Measurements from ENCODE around the gene FAM161B. TPM values are rescaled to one million over a fixed set of nuclear protein-coding genes. Genes with fewer than 3 reads are reported as not detected.
"Not testable (repeated sequence)": the region's sequence is repeated elsewhere in the genome, so short reads cannot be mapped to it uniquely, and the experiment has no call there.

The FAM161B gene
- polyA plus RNA-seq, 3 donors = 0.76 to 1.4 (median 1.4) TPM

GRCh38 chr14:73896521-73896920 is 53.4 kb downstream of the FAM161B start:
- no peak overlapping the region for H3K4me3 ChIP-seq (replicated peaks in 1 of 3; ENCODE audit: low read depth in 2 of 3, low read length in 3 of 3)
- no peak for DNase-seq
- no peaks in the 10 kb centered on the region for H3K27me3 Mint-ChIP-seq (ENCODE audit: low read depth in 3 of 3)
- no peak overlapping the region for H3K4me2 ChIP-seq (replicated peaks; ENCODE audit: extremely low read depth, low read length, poor library complexity, severe bottlenecking)
- peaks cover 48% of the 10 kb centered on the region for H4K20me1 ChIP-seq (ENCODE audit: insufficient read depth, low read length)
- H3K9ac ChIP-seq (ENCODE audit: insufficient read depth, low read length, poor library complexity, severe bottlenecking) = no peak overlapping the region
- no peaks in the 10 kb centered on the region for H3K9me3 ChIP-seq (replicated peaks in 1 of 2; ENCODE audit: control insufficient read depth in 1 of 2, insufficient read depth in 1 of 2, low read length in 2 of 2)
- no peak overlapping the region for H3K27ac ChIP-seq (ENCODE audit: low read depth in 1 of 2, low read length in 2 of 2)
- peaks cover 38% of the 10 kb centered on the region for H3K79me2 ChIP-seq (ENCODE audit: insufficient read depth, low read length)
- TF ChIP-seq, protein P1, sequence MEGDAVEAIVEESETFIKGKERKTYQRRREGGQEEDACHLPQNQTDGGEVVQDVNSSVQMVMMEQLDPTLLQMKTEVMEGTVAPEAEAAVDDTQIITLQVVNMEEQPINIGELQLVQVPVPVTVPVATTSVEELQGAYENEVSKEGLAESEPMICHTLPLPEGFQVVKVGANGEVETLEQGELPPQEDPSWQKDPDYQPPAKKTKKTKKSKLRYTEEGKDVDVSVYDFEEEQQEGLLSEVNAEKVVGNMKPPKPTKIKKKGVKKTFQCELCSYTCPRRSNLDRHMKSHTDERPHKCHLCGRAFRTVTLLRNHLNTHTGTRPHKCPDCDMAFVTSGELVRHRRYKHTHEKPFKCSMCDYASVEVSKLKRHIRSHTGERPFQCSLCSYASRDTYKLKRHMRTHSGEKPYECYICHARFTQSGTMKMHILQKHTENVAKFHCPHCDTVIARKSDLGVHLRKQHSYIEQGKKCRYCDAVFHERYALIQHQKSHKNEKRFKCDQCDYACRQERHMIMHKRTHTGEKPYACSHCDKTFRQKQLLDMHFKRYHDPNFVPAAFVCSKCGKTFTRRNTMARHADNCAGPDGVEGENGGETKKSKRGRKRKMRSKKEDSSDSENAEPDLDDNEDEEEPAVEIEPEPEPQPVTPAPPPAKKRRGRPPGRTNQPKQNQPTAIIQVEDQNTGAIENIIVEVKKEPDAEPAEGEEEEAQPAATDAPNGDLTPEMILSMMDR (IDR thresholded peaks at IDR 0.05) = no peak
- no peaks in the 10 kb centered on the region for H3K4me1 ChIP-seq (ENCODE audit: control insufficient read depth in 1 of 2, insufficient read depth in 2 of 2, low read length in 2 of 2)
- H3K36me3 Mint-ChIP-seq = peaks cover 60 to 84% of the 10 kb centered on the region in 2 donors
- intact Hi-C loops (cut with micrococcal nuclease) = no loop called here
- no peak overlapping the region for H2AFZ ChIP-seq (ENCODE audit: insufficient read depth, low read depth, low read length, poor library complexity, severe bottlenecking)
- H3K27me3 ChIP-seq (ENCODE audit: control insufficient read depth in 2 of 2, insufficient read depth in 2 of 2, low read length in 2 of 2) = no peaks in the 10 kb centered on the region
- no peaks in the 10 kb centered on the region for H3K9me3 Mint-ChIP-seq
- H3K36me3 ChIP-seq (replicated peaks in 1 of 2; ENCODE audit: control insufficient read depth in 1 of 2, insufficient read depth in 2 of 2, low read length in 2 of 2) = peaks cover 79 to 96% of the 10 kb centered on the region in 2 donors
- peaks cover 1% of the 10 kb centered on the region for H3K4me1 Mint-ChIP-seq
- H3K4me3 Mint-ChIP-seq = no peak overlapping the region
- 89% methylated on average over 1 of the region's 1 CpG for WGBS (ENCODE audit: insufficient coverage)
- peak overlapping the region in 4 of 7 donors; percentile 2 to 71 (median 40) for H3K27ac Mint-ChIP-seq

GRCh38 chr14:73895939-73896338 is 54.0 kb downstream of the FAM161B start:
- WGBS (ENCODE audit: insufficient coverage) = no CpG with 5 or more reads among the region's 1 CpG
- Mint-ChIP-seq H3K4me1 (peaks cover 1% of the 10 kb centered on the region), H3K36me3 (peaks cover 56 to 83% of the 10 kb centered on the region in 2 donors), H3K9me3 (no peaks in the 10 kb centered on the region), H3K27ac (no peak overlapping the region), H3K27me3 (ENCODE audit: low read depth in 3 of 3) (no peaks in the 10 kb centered on the region), H3K4me3 (no peak overlapping the region)
- no peak overlapping the region for H3K4me3 ChIP-seq (replicated peaks in 1 of 3; ENCODE audit: low read depth in 2 of 3, low read length in 3 of 3)
- no peak overlapping the region for H2AFZ ChIP-seq (ENCODE audit: insufficient read depth, low read depth, low read length, poor library complexity, severe bottlenecking)
- H3K79me2 ChIP-seq (ENCODE audit: insufficient read depth, low read length) = peaks cover 42% of the 10 kb centered on the region
- no peaks in the 10 kb centered on the region for H3K4me1 ChIP-seq (ENCODE audit: control insufficient read depth in 1 of 2, insufficient read depth in 2 of 2, low read length in 2 of 2)
- peaks cover 77 to 93% of the 10 kb centered on the region in 2 donors for H3K36me3 ChIP-seq (replicated peaks in 1 of 2; ENCODE audit: control insufficient read depth in 1 of 2, insufficient read depth in 2 of 2, low read length in 2 of 2)
- TF ChIP-seq, protein P1 (IDR thresholded peaks at IDR 0.05) = no peak
- H3K4me2 ChIP-seq (replicated peaks; ENCODE audit: extremely low read depth, low read length, poor library complexity, severe bottlenecking) = no peak overlapping the region
- H3K27me3 ChIP-seq (ENCODE audit: control insufficient read depth in 2 of 2, insufficient read depth in 2 of 2, low read length in 2 of 2) = no peaks in the 10 kb centered on the region
- intact Hi-C loops (cut with micrococcal nuclease) = no loop called here
- no peaks in the 10 kb centered on the region for H3K9me3 ChIP-seq (replicated peaks in 1 of 2; ENCODE audit: control insufficient read depth in 1 of 2, insufficient read depth in 1 of 2, low read length in 2 of 2)
- DNase-seq = no peak
- H4K20me1 ChIP-seq (ENCODE audit: insufficient read depth, low read length) = peaks cover 52% of the 10 kb centered on the region
- H3K9ac ChIP-seq (ENCODE audit: insufficient read depth, low read length, poor library complexity, severe bottlenecking) = no peak overlapping the region
- H3K27ac ChIP-seq (ENCODE audit: low read depth in 1 of 2, low read length in 2 of 2) = no peak overlapping the region

DNA sequence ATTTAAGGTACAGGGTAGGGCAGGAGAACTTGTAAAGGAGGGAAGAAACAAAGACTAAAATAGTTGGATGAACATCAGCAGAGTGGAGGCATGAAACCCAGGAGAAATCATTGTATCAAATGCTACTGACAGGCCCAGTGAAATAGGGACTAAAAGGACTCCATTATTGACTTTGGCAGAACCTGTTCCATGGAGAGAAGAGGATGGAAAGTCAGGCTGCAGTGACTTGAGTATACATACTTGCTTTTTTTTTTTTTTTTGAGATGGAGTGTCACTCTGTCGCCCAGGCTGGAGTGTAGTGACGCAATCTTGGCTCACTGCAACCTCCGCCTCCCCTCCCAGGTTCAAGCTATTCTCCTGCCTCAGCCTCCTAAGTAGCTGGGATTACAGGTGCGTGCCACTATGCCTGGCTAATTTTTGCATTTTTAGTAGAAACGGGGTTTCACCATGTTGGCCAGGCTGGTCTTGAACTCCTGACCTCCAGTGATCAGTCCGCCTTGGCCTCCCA is 55.7 kb downstream of the FAM161B start:
- peaks cover 43 to 69% of the 10 kb centered on the region in 2 donors for H3K36me3 Mint-ChIP-seq
- H3K9me3 ChIP-seq (replicated peaks in 1 of 2; ENCODE audit: control insufficient read depth in 1 of 2, insufficient read depth in 1 of 2, low read length in 2 of 2); H3K4me3 Mint-ChIP-seq; intact Hi-C loops (cut with micrococcal nuclease); H3K4me1 Mint-ChIP-seq; DNase-seq; H3K4me1 ChIP-seq (ENCODE audit: control insufficient read depth in 1 of 2, insufficient read depth in 2 of 2, low read length in 2 of 2); H3K27me3 Mint-ChIP-seq (ENCODE audit: low read depth in 3 of 3); H3K4me2 ChIP-seq (replicated peaks; ENCODE audit: extremely low read depth, low read length, poor library complexity, severe bottlenecking); H3K27ac ChIP-seq (ENCODE audit: low read depth in 1 of 2, low read length in 2 of 2); H2AFZ ChIP-seq (ENCODE audit: insufficient read depth, low read depth, low read length, poor library complexity, severe bottlenecking); H3K4me3 ChIP-seq (replicated peaks in 1 of 3; ENCODE audit: low read depth in 2 of 3, low read length in 3 of 3); H3K27me3 ChIP-seq (ENCODE audit: control insufficient read depth in 2 of 2, insufficient read depth in 2 of 2, low read length in 2 of 2); H3K9me3 Mint-ChIP-seq; H3K9ac ChIP-seq (ENCODE audit: insufficient read depth, low read length, poor library complexity, severe bottlenecking): not testable (repeated sequence)
- peak overlapping the region in 2 of 7 donors; percentile 58 to 63 for H3K27ac Mint-ChIP-seq
- Histone ChIP-seq H4K20me1 (ENCODE audit: insufficient read depth, low read length) (peaks cover 66% of the 10 kb centered on the region), H3K79me2 (ENCODE audit: insufficient read depth, low read length) (peaks cover 56% of the 10 kb centered on the region), H3K36me3 (replicated peaks in 1 of 2; ENCODE audit: control insufficient read depth in 1 of 2, insufficient read depth in 2 of 2, low read length in 2 of 2) (peaks cover 63 to 76% of the 10 kb centered on the region in 2 donors)
- 93% methylated on average over 2 of the region's 6 CpGs for WGBS (ENCODE audit: insufficient coverage)
